CD14-positive monocyte (primary cell): ENCODE measurements around the gene CENPVL2. TPM values are rescaled to one million over a fixed set of nuclear protein-coding genes. Genes with fewer than 3 reads are reported as not detected.
A peak's percentile ranks its signal among the peaks of the same experiment; 100 is the strongest.
"Not testable (repeated sequence)": the region's sequence is repeated elsewhere in the genome, so short reads cannot be mapped to it uniquely, and the experiment has no call there.

Experiments
- DNase-seq, 3 donors: peaks; one replicate each; pipeline ENCODE4 v3.0.0-alpha.2; 2011 to 2022
- H2AFZ ChIP-seq: 2 replicates; pipeline ENCODE4 v1.6.0; 2012; ENCODE audit warnings: mild to moderate bottlenecking, low read depth, low read length, inconsistent platforms; ENCODE audit not compliant: insufficient read depth, poor library complexity, severe bottlenecking
- H3K27ac ChIP-seq, 2 donors: 1 replicate in 1 of 2; 2 replicates in 1 of 2; pipeline ENCODE4 v1.5.1; 2012 to 2013; ENCODE audit warnings: low read length in 2 of 2, control low read depth in 1 of 2, inconsistent platforms in 1 of 2, low read depth in 1 of 2, mild to moderate bottlenecking in 1 of 2
- H3K27me3 ChIP-seq, 2 donors: one replicate each; pipeline versions ENCODE4 v1.6.0 to v1.6.1; 2011 to 2013; ENCODE audit warnings: low read length in 2 of 2; ENCODE audit not compliant: control insufficient read depth in 2 of 2, insufficient read depth in 2 of 2
- H3K36me3 ChIP-seq, 2 donors: replicated peaks in 1 of 2; 1 replicate in 1 of 2; 2 replicates in 1 of 2; pipeline versions ENCODE4 v1.5.1 to v1.6.1; 2012 to 2013; ENCODE audit warnings: low read length in 2 of 2, control low read depth in 1 of 2, inconsistent platforms in 1 of 2, mild to moderate bottlenecking in 1 of 2; ENCODE audit not compliant: insufficient read depth in 2 of 2, control insufficient read depth in 1 of 2
- H3K4me1 ChIP-seq, 2 donors: 1 replicate in 1 of 2; 2 replicates in 1 of 2; pipeline versions ENCODE4 v1.5.1 to v1.6.1; 2012 to 2013; ENCODE audit warnings: low read length in 2 of 2, control low read depth in 1 of 2, inconsistent platforms in 1 of 2, mild to moderate bottlenecking in 1 of 2, moderate library complexity in 1 of 2; ENCODE audit not compliant: insufficient read depth in 2 of 2, control insufficient read depth in 1 of 2
- H3K4me2 ChIP-seq: replicated peaks from 2 replicates; pipeline ENCODE3; 2012; ENCODE audit warnings: low read length, moderate library complexity, mild to moderate bottlenecking; ENCODE audit not compliant: poor library complexity, severe bottlenecking; ENCODE audit errors: extremely low read depth
- H3K4me3 ChIP-seq, 3 experiments: fragments of 200-600 bp in 1 of 3; sonication (generic) in 1 of 3; replicated peaks in 1 of 3; 1 replicate in 2 of 3; 2 replicates in 1 of 3; pipeline ENCODE4 v1.5.1; 2011 to 2013; ENCODE audit warnings: low read length in 3 of 3, mild to moderate bottlenecking in 3 of 3, control low read depth in 2 of 3, low read depth in 2 of 3, inconsistent platforms in 1 of 3, moderate library complexity in 1 of 3
- H3K79me2 ChIP-seq: 2 replicates; pipeline ENCODE4 v1.6.0; 2012; ENCODE audit warnings: mild to moderate bottlenecking, control low read depth, inconsistent platforms, low read length, moderate library complexity; ENCODE audit not compliant: insufficient read depth
- H3K9ac ChIP-seq: 2 replicates; pipeline ENCODE4 v1.6.0; 2017; ENCODE audit warnings: low read length, mild to moderate bottlenecking; ENCODE audit not compliant: insufficient read depth, poor library complexity, severe bottlenecking
- H3K9me3 ChIP-seq, 2 donors: replicated peaks in 1 of 2; 1 replicate in 1 of 2; 2 replicates in 1 of 2; pipeline versions ENCODE4 v1.5.1 to v1.6.1; 2012 to 2013; ENCODE audit warnings: low read length in 2 of 2, control low read depth in 1 of 2; ENCODE audit not compliant: control insufficient read depth in 1 of 2, insufficient read depth in 1 of 2
- H4K20me1 ChIP-seq: 2 replicates; pipeline ENCODE4 v1.6.0; 2012; ENCODE audit warnings: mild to moderate bottlenecking, low read length, control low read depth, moderate library complexity; ENCODE audit not compliant: insufficient read depth
- H3K27ac Mint-ChIP-seq, 7 donors: one replicate each; pipeline ENCODE4 v1.8.0; 2020; ENCODE audit warnings: mild to moderate bottlenecking in 7 of 7, mixed read lengths in 7 of 7, moderate library complexity in 6 of 7, inconsistent platforms in 2 of 7
- H3K27me3 Mint-ChIP-seq, 3 donors: one replicate each; pipeline ENCODE4 v1.8.0; 2021 to 2022; ENCODE audit warnings: low read depth in 3 of 3, mild to moderate bottlenecking in 3 of 3, mixed read lengths in 3 of 3, moderate library complexity in 3 of 3, inconsistent platforms in 1 of 3
- H3K36me3 Mint-ChIP-seq, 2 donors: one replicate each; pipeline ENCODE4 v1.8.0; 2020; ENCODE audit warnings: mixed read lengths in 2 of 2, inconsistent platforms in 1 of 2, mild to moderate bottlenecking in 1 of 2
- H3K4me1 Mint-ChIP-seq: one replicate; pipeline ENCODE4 v1.8.0; 2020; ENCODE audit warnings: mild to moderate bottlenecking, mixed read lengths
- H3K4me3 Mint-ChIP-seq, 2 donors: one replicate each; pipeline ENCODE4 v1.8.0; 2020; ENCODE audit warnings: mild to moderate bottlenecking in 2 of 2, mixed read lengths in 2 of 2, moderate library complexity in 1 of 2
- H3K9me3 Mint-ChIP-seq, 7 donors: one replicate each; pipeline ENCODE4 v1.8.0; 2020 to 2022; ENCODE audit warnings: mixed read lengths in 7 of 7, mild to moderate bottlenecking in 6 of 7, moderate library complexity in 6 of 7, inconsistent platforms in 2 of 7
- WGBS: methylation state at CpG from one replicate; pipeline ENCODE4 v1.1.5; 2013; ENCODE audit warnings: missing lambda C conversion rate; ENCODE audit not compliant: insufficient coverage; 5-methylcytosine and 5-hydroxymethylcytosine counted together
- intact Hi-C, 2 donors: fragments of 100-400 bp; cut with micrococcal nuclease; formaldehyde crosslinking; loops; one replicate each; pipeline versions ENCODE4 v1.15.0 to v1.15.1; 2023
- polyA plus RNA-seq, 3 donors: library from polyadenylated mRNA; depleted of rRNA in 1 of 3; unstranded in 2 of 3; stranded (reverse) in 1 of 3; fragments of 300-500 nt in 2 of 3; fragments of >200 nt in 1 of 3; fragmentation: Illumina TruSeq in 2 of 3; gene quantifications; 1 replicate in 2 of 3; 2 replicates in 1 of 3; pipeline ENCODE4 v1.2.3, GENCODE V29; 2012 to 2021
- TF ChIP-seq, protein P1 (sequence below): fragments of 200-600 bp; IDR thresholded peaks from one replicate; pipeline ENCODE4 v1.8.0; 2022; ENCODE audit warnings: antibody characterized with exemption, mild to moderate bottlenecking

Gene CENPVL2
- polyA plus RNA-seq, 3 donors, result not detected

DNA sequence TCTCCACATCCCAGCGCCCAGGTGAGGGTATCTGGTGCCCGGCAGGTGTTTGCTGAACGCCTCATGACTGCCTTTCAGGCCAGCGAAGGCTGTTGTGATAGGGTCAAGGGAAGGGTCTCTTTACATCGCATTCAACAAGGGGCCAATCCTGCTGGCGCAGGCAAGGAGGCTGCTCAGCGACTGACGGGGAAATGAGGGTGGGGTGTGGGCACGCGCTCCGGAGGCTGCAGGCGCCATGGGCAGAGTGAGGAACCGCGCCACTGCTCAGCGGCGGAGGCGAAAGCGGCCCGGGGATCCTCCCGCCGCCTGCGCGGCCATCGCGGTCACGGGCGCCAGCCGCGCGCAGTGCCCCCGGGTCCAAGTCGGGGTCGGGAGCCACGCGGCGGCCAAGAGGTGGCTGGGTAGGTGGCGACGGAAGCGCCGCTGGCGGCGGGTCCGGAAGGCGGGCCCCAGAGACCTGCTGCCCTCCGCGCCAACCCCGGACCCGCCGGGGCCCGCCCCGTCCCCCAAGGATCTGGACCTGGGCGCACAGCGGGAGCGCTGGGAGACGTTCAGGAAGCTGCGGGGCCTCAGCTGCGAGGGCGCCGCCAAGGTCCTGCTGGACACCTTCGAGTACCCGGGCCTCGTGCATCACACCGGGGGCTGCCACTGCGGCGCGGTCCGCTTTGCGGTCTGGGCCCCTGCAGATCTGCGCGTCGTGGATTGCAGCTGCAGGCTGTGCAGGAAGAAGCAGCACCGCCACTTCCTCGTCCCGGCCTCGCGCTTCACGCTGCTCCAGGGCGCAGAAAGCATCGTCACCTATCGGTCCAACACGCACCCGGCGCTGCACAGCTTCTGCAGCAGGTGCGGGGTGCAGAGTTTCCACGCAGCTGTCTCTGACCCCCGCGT, 27.9 kb upstream of the CENPVL2 start, which contains the start of gene CENPVL1:
Gene CENPVL1, plus strand, starts transcription at position 236 of the 888 bp plus-strand sequence. Its CDS starts 0 bp downstream, at position 236.
- H3K27me3 ChIP-seq, H3K9me3 ChIP-seq, H3K4me2 ChIP-seq, DNase-seq, H3K79me2 ChIP-seq, intact Hi-C loops, H3K4me3 ChIP-seq, H4K20me1 ChIP-seq, H3K4me1 Mint-ChIP-seq, H3K4me1 ChIP-seq, H2AFZ ChIP-seq, H3K9ac ChIP-seq, H3K36me3 ChIP-seq, H3K27ac Mint-ChIP-seq, H3K4me3 Mint-ChIP-seq, H3K27me3 Mint-ChIP-seq, H3K9me3 Mint-ChIP-seq, H3K27ac ChIP-seq, H3K36me3 Mint-ChIP-seq: not testable (repeated sequence)
- WGBS, result no CpG with 5 or more reads among the region's 87 CpGs

DNA sequence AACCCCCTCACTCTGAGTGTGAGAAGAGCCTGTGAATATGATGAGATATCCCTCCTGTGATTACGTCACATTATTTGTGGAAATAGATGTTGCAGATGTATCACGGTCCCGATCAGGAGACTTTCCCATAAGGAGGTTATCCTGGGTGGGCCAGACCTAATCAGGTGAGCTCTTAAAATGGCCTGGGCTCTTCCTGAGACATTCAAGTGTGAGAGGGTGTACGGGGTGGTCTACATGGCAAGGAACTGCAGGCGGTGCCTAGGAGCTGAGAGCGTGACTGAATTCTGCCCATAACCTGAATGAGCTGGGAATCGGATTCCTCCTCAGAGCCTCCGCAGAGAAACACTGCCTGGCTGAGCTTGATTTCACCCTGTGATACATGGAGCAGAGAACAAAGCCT, 14.8 kb upstream of the CENPVL2 start:
- Histone ChIP-seq H3K36me3 (no peaks in the 10 kb centered on the region), H3K79me2 (no peaks in the 10 kb centered on the region), H4K20me1 (no peaks in the 10 kb centered on the region), H3K9me3 (no peaks in the 10 kb centered on the region), H3K4me2 (no peak overlapping the region), H3K27ac (no peak overlapping the region), H3K27me3 (no peaks in the 10 kb centered on the region), H2AFZ (no peak overlapping the region), H3K4me1 (no peaks in the 10 kb centered on the region), H3K4me3 (no peak overlapping the region), H3K9ac (no peak overlapping the region)
- no peak for DNase-seq
- no CpG with 5 or more reads among the region's 8 CpGs for WGBS
- H3K36me3 Mint-ChIP-seq, result no peaks in the 10 kb centered on the region
- peak overlapping the region in 1 of 7 donors; percentile 7 for H3K27ac Mint-ChIP-seq
- H3K27me3 Mint-ChIP-seq, result peaks cover 2 to 5% (median 5%) of the 10 kb centered on the region in 3 donors
- H3K9me3 Mint-ChIP-seq, result peaks cover 0 to 3% (median 0%) of the 10 kb centered on the region in 7 donors
- no peak overlapping the region for H3K4me3 Mint-ChIP-seq
- TF ChIP-seq, protein P1, sequence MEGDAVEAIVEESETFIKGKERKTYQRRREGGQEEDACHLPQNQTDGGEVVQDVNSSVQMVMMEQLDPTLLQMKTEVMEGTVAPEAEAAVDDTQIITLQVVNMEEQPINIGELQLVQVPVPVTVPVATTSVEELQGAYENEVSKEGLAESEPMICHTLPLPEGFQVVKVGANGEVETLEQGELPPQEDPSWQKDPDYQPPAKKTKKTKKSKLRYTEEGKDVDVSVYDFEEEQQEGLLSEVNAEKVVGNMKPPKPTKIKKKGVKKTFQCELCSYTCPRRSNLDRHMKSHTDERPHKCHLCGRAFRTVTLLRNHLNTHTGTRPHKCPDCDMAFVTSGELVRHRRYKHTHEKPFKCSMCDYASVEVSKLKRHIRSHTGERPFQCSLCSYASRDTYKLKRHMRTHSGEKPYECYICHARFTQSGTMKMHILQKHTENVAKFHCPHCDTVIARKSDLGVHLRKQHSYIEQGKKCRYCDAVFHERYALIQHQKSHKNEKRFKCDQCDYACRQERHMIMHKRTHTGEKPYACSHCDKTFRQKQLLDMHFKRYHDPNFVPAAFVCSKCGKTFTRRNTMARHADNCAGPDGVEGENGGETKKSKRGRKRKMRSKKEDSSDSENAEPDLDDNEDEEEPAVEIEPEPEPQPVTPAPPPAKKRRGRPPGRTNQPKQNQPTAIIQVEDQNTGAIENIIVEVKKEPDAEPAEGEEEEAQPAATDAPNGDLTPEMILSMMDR, result no peak
- intact Hi-C loops, result no loop called here
- no peaks in the 10 kb centered on the region for H3K4me1 Mint-ChIP-seq
